GM12874 (cell line): ENCODE measurements around the gene HIF3A.

Experiments used
- CTCF ChIP-seq: IDR thresholded peaks from 2 replicates; pipeline ENCODE4 v1.5.1; 2011; ENCODE audit warnings: low read depth, mild to moderate bottlenecking, control low read depth, low read length, moderate library complexity; ENCODE audit not compliant: insufficient read depth

Gene HIF3A

GRCh38 chr19:46365561-46365960 lies 68.7 kb downstream of the HIF3A start:
- no peak for TF ChIP-seq CTCF

- TF ChIP-seq CTCF = no peak
Measured at GRCh38 chr19:46366620-46367292, 69.9 kb downstream of the HIF3A start.

- no peak for TF ChIP-seq CTCF
Measured at GRCh38 chr19:46367426-46367825, 70.6 kb downstream of the HIF3A start.

GRCh38 chr19:46368116-46368515 lies 71.3 kb downstream of the HIF3A start:
- TF ChIP-seq CTCF = no peak

- no peak for TF ChIP-seq CTCF
Measured at GRCh38 chr19:46369817-46370216, 73.0 kb downstream of the HIF3A start.

- TF ChIP-seq CTCF = no peak
Measured at GRCh38 chr19:46371371-46371901, 74.6 kb downstream of the HIF3A start.

GRCh38 chr19:46372901-46373490 lies 76.2 kb downstream of the HIF3A start:
- no peak for TF ChIP-seq CTCF
